HG03432 (cell line): ENCODE data around the gene MLC1.

Experiments used
- ATAC-seq: cut with Tn5 transposase; IDR thresholded peaks from one replicate; pipeline ENCODE4 v1.9.1; 2021; ENCODE audit warnings: mild to moderate bottlenecking, moderate library complexity; ENCODE audit not compliant: unreplicated experiment

Gene MLC1

GRCh38 chr22:50016988-50017700 lies 68.1 kb downstream of the MLC1 start:
- no peak for ATAC-seq

- ATAC-seq, result no peak
These were observed 68.8 kb downstream of the MLC1 start for GRCh38 chr22:50016308-50016987.

- ATAC-seq, result no peak
These were observed 69.5 kb downstream of the MLC1 start for GRCh38 chr22:50015451-50016307.

- no peak for ATAC-seq
These were observed 70.4 kb downstream of the MLC1 start for GRCh38 chr22:50014655-50015401.

- ATAC-seq, result no peak
These were observed 71.1 kb downstream of the MLC1 start for GRCh38 chr22:50014053-50014501.

- no peak for ATAC-seq
These were observed 72.7 kb downstream of the MLC1 start, which contains the start of gene IL17REL for GRCh38 chr22:50012211-50013181. IL17REL (minus strand) TSS chr22:50012765; CDS start chr22:50012646, 119 bp downstream.

- ATAC-seq, result no peak
These were observed 73.6 kb downstream of the MLC1 start for GRCh38 chr22:50011447-50012210.

GRCh38 chr22:50010676-50011446 lies 74.4 kb downstream of the MLC1 start:
- ATAC-seq, result peak; percentile 48

GRCh38 chr22:50009765-50010675 lies 75.2 kb downstream of the MLC1 start:
- peak; percentile 16 for ATAC-seq
